Measurements from ENCODE around the gene KLK10.

DNA sequence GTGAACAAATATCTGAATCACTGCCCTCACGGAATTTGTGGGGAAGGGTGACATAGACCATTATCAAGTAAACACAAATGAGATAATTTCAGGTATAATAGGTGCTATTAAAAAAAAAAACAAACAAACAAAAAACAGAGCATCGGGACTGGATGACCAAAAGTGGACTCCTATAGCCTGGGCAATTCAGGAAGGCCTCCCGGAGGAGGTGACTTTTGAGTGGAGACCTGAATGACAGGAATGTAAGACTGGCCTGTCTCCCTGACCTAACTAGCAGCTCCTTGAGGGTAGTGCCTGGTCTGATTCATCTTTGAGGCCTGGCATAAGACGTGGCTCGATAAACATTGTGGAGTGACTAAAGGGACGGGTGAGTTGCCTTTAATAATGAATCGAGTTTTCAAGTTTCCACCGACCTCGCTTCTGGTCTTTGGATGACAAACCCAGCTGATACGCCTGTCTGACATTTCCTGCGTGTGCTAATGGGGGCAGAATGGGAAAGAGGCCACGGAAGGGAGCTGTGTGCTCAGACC is 6.8 kb downstream of the KLK10 start:
- TF ChIP-seq, protein P1, sequence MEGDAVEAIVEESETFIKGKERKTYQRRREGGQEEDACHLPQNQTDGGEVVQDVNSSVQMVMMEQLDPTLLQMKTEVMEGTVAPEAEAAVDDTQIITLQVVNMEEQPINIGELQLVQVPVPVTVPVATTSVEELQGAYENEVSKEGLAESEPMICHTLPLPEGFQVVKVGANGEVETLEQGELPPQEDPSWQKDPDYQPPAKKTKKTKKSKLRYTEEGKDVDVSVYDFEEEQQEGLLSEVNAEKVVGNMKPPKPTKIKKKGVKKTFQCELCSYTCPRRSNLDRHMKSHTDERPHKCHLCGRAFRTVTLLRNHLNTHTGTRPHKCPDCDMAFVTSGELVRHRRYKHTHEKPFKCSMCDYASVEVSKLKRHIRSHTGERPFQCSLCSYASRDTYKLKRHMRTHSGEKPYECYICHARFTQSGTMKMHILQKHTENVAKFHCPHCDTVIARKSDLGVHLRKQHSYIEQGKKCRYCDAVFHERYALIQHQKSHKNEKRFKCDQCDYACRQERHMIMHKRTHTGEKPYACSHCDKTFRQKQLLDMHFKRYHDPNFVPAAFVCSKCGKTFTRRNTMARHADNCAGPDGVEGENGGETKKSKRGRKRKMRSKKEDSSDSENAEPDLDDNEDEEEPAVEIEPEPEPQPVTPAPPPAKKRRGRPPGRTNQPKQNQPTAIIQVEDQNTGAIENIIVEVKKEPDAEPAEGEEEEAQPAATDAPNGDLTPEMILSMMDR (IDR thresholded peaks at IDR 0.05; ENCODE audit: low read depth, low read length), result no peak
- TF ChIP-seq EZH2phosphoT487 (IDR thresholded peaks at IDR 0.05; ENCODE audit: low read depth), result no peak
